GM18498 (cell line): ENCODE results near the gene OTOS.

Experiments used
- ATAC-seq: cut with Tn5 transposase; IDR thresholded peaks from one replicate; pipeline ENCODE4 v1.9.1; 2021; ENCODE audit warnings: mild to moderate bottlenecking, moderate library complexity; ENCODE audit not compliant: unreplicated experiment

Gene OTOS

GRCh38 chr2:240137596-240138253, 2.7 kb downstream of the OTOS start:
- no peak for ATAC-seq

GRCh38 chr2:240136671-240137292, 3.7 kb downstream of the OTOS start:
- ATAC-seq, result peak; percentile 19

- peak; percentile 97 for ATAC-seq
These were observed 4.3 kb downstream of the OTOS start, which contains the start of gene COPS9 for GRCh38 chr2:240136013-240136670. Gene COPS9, minus strand, starts transcription at chr2:240136305. Its CDS starts 21 bp downstream, at chr2:240136284.

GRCh38 chr2:240135706-240136012, 4.8 kb downstream of the OTOS start:
- ATAC-seq, result peak; percentile 25

- no peak for ATAC-seq
These were observed 5.4 kb downstream of the OTOS start for GRCh38 chr2:240134956-240135520.

GRCh38 chr2:240134466-240134865, 6.0 kb downstream of the OTOS start:
- no peak for ATAC-seq

GRCh38 chr2:240133401-240133800, 7.1 kb downstream of the OTOS start:
- ATAC-seq, result no peak

- no peak for ATAC-seq
These were observed 7.8 kb downstream of the OTOS start for GRCh38 chr2:240132651-240132980.

- no peak for ATAC-seq
These were observed 8.4 kb downstream of the OTOS start for GRCh38 chr2:240131941-240132650.

GRCh38 chr2:240131296-240131695, 9.2 kb downstream of the OTOS start:
- ATAC-seq, result no peak

- no peak for ATAC-seq
These were observed 9.9 kb downstream of the OTOS start for GRCh38 chr2:240130393-240131195.

- ATAC-seq, result no peak
These were observed 10.6 kb downstream of the OTOS start for GRCh38 chr2:240129731-240130392.

GRCh38 chr2:240129311-240129710, 11.1 kb downstream of the OTOS start:
- ATAC-seq, result no peak

GRCh38 chr2:240128608-240129145, 11.8 kb downstream of the OTOS start:
- ATAC-seq, result no peak

- ATAC-seq, result no peak
These were observed 12.4 kb downstream of the OTOS start for GRCh38 chr2:240127911-240128607.

GRCh38 chr2:240127191-240127750, 13.2 kb downstream of the OTOS start:
- ATAC-seq, result no peak

- no peak for ATAC-seq
These were observed 13.7 kb downstream of the OTOS start for GRCh38 chr2:240126731-240127130.

GRCh38 chr2:240125742-240126141, 14.7 kb downstream of the OTOS start:
- ATAC-seq, result no peak

- ATAC-seq, result no peak
These were observed 15.8 kb downstream of the OTOS start for GRCh38 chr2:240124651-240125030.
